Activated CD4-positive, alpha-beta T cell treated with anti-CD3 and anti-CD28 coated beads, Interleukin-2, Interleukin-4, amounts not matched to agents 100 ng/mL and 50 ng/mL, durations not matched to agents 16 hours and 8 hours (primary cell): ENCODE data around the gene PDK2.
A peak's percentile ranks its signal among the peaks of the same experiment; 100 is the strongest.

ENCODE experiments used
- DNase-seq: peaks from one replicate; pipeline ENCODE4 v3.0.0-alpha.2; 2020; ENCODE audit warnings: low spot score

Gene PDK2

DNA sequence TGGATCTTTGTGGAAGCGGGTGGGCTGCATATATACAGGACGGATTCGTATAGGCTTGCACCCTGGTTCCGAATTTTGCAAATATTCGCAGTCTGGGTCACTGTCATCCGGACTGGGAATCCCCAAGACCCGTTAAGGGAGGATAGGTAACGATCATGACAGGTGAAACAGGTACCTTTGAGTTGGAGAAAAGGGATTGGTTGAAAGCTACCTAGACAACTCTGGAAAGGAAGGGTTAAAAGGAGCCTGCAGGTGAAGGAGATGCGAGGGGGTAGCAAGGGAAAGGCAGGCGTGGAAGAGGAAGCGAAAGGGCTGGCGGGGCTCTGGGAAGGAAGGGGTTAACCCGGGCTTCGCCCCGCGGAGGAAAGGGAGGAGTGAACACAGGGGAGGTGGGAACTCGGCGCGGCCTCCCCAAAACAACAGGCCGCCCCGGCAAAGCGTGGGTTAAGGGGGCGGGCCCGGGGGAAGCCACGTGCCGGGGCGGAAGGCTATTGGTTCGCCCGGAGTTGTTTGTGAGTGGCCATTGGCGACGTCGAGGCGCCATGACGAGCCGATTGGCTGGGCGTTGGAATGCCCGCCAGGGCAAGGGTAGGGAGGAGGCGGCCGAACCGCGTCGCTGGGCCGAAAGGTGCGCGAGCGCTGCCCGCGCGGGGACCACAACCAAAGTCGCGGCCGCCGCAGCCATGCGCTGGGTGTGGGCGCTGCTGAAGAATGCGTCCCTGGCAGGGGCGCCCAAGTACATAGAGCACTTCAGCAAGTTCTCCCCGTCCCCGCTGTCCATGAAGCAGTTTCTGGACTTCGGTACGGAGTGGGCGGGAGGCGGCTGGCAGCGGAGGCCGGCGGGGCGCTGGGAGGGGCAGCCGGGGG, at the start of gene PDK2:
Gene PDK2 (plus strand): TSS at position 599 of the 867 bp plus-strand sequence. CDS start 85 bp downstream, at position 684.
- DNase-seq, result peak; percentile 94

DNA sequence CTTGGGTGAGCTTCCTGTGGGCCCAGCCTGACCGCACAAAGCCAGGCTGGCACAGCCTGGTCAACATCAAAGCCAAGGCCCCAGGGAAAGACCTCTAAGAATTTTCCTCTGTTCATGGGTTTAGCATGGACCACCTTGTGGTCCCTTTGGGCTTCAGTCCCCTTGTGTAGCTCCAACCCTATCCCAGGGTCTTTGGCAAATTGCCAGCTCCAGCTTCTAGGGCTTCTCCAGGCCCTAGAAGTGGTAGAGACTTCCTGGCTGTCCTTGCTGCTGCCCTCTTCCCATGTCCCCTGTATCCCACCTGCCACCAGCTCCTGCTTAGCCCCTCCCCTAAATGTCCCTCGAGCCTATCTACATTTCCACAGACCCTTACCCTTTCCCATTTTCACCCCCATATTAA, 49.0 kb upstream of the PDK2 start:
- no peak for DNase-seq

DNA sequence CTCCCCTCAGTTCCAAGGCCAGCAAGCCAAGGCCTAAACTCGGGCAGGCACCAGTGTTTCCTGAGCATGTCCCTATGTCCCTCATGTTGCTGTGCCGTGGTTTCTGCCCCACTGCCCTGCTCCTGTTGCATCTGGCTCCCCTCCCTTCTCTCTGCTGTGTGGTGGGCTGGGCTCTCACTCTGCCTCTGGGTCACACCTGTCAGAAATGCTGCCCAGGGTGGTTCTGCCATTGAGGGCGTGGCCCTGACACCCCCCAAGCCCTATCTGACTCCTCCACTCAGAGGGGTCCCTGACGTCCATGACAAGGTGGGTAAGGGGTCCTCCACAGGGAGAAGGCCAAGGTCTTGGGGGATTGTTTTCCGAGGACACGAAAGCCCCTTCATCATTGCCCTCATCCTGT, 48.5 kb upstream of the PDK2 start:
- DNase-seq, result no peak

DNA sequence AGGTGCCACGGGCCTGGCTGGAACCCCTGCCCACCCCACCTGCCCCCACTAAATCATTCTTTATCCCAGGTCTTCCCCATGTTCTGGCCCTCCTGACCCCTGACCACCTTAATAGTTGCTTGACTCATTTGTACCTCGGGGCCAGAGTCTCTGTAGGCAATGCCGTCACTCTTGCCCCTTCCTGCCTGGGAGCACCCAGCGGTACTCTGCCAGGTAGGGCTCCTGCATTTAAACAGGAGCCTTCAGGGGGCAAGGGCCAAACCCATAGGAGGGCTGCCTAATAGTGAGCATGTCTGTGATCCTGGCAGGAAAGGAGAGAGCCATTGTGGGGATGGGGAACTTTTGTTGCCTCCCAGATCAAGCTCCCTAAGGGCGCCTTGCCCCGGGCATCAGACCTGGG, 48.1 kb upstream of the PDK2 start:
- DNase-seq, result no peak

DNA sequence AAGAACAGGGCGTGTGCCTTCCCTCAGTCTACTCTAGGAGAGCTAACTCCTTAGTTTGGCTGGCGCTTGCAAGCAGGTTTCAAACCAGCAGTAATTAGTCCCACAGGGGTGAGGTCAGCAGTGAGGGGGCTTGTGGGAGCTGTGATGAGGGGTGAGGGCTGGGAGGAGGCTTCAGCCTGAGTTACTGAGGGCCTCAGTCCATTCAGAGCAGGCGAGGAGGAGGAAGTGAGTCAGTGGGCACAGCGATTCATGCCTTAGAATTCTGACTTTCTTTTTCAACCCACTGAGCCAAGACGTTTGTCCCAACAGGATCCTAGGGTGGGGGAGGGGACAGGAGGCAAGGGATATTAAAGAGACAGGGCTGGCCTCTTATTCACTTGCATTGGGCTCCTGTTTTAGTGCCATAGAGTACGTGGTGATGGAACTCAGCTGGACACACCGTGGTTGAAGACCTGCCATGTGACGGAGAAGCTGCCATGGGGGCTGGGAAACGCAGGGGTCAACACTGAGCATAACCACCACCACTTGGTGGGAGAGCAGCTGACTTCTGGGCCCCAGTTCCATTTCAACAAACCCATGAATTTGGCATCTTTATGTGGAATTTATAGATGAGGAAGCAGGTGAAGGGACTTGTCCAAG, 47.5 kb upstream of the PDK2 start:
- DNase-seq, result peak; percentile 8

DNA sequence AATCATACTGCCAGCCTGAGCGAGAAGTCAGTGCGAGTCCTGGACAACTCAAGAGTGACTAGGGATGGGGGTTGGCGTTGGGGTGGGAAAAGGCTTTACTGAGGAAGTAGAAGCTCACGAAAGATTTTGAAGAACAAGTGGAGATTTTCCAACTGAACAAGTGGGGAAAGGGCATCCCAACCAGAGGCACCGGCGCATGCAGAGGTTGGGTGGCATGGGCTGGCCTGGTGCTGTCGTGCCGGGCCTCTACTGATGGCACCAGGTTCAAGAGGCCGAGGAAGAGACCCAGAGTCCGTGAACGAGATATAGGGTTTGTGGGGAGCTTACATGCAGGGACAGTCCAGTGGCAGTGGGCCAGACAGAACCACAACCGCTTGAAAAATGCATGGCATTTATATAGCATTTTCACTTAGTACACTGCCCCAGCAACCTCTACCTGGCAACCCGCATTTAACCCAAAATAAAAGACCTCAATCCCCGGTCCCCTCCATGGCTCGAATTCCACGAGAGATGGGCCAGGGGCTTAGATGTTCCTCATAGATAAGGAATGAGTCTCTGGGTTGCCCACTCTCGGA, 46.9 kb upstream of the PDK2 start:
- DNase-seq, result no peak

DNA sequence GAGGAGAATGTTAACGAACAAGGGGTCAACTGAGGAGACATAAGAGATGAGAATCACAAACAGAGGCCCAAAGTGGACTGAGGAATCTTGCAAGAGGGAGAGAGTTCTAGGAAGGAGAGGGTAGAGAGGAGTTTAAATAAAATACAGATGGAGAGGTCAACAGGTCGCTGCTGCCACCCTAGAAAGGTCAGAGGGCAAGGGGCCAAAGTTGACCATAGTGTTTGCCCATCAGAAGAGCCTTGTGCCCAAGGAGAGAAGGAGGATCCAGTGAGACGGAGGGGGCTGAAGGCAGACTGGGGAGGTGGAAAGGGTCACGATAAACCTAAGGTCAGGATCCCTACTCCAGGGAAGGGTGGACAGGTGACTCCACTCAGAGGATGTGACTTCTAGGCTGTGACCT, 46.2 kb upstream of the PDK2 start:
- DNase-seq, result no peak

DNA sequence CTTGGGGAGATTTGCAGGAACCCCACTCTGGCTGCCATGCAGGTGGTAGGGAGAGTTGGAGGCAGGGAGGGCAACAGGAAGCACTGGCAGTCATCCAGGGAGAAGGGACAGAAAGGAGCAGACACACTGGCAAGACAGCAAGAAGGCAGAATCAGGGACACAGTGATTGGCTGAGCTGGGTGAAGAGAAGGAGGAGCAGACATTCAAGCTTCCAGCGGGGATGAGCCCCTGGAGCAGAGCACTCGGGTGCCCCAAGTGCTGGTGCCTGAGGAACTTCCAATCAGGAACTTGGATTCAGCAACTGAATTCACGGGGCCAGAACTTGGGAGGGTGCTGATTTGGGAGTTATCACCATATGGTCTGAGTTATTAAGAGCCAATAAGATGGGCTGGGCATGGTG, 45.5 kb upstream of the PDK2 start:
- DNase-seq, result no peak

DNA sequence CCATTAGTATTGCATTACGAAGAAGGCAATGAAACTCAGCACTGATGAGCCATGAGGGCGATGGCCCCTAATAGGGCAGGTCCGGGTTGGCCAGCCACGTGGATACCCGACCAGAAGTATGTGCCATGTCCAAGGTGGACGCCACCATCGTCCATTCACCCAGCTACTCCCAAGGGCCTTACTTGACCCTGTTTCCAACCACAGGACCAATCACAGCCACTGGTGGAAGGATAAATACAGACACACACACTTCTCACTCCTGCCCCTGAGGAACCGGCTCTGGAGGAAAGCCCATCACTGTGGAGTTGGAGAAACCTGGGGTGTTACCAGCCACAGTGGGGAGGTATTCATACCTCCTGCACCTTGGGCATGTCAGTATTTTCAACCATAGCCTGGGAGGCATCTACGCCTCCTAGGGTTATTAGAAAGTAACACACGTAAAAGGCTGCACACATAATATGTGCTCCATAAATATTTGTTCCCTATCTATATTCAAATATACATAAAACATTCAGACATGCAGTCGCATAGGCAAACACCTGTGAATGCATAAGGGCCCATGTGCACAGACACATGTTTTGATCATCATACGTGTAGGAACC, 44.6 kb upstream of the PDK2 start:
- no peak for DNase-seq

DNA sequence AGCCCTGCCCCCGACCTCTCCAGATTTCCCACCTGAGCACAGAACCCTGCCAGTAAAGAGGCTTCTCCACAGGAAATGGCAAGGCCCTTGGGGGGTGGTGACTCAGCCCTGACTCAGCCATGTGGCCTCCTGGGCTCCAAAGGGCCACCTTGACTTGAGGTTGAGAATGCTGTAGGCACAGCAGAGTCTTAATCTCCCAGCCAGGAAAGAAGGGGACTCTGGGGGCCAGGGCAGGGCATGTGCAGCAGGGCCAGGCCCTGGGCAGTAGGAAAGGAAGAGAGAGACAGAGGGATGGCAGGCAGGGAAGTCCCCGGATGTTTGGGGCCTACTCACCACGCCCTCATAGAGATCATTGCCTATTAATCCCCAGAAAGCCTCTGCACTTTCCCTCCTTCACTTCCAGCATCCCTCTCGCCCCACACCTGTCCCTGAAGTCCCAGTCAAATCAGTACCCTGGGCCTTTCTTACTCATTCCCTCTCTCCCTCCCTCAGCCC, 44.0 kb upstream of the PDK2 start:
- peak; percentile 81 for DNase-seq

DNA sequence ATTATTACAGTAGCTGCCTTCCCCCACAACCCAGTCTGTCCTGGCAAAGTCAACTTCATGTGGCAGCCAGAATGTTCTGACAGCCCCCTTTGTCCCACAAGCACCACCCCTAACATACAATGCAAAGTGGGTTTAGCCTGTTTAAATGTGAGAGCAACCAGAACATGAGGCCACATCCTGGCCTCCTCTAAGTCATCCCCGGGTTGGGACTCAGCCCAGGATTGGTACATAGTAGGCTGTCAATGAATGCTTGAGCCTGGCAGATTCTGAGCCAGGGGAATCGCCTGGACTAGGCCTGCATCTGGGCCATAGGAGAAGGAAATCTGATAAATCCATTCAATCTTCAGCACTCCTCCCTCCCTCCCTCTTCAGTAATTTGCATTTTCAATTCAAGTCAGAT, 43.5 kb upstream of the PDK2 start:
- no peak for DNase-seq

DNA sequence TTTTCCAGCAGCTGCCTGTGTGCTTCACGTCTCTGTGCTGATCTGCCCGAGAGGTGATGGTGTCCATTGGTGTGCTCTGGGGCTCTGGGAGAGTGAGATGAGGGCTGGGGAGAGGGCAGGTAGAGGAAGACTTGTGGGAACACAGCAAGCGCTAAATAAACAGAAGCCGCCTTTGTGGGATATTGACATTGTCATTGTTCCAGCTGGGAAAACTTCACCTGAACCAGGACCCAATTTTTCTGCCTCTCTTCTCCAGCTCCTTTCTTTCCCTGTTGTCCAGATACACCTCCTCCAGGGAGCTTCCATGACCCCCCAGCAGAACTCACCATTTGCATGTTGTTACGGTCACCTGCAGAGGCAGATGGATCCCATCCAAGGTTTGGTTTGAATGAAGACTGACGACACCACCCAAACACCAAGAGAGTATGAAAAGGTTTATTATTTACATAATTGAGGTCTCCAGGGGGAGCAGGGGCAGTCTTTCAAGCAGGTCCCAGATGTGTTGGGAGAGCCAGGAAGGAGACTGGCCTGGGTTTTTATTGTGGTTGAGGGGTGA, 42.8 kb upstream of the PDK2 start:
- DNase-seq, result no peak

DNA sequence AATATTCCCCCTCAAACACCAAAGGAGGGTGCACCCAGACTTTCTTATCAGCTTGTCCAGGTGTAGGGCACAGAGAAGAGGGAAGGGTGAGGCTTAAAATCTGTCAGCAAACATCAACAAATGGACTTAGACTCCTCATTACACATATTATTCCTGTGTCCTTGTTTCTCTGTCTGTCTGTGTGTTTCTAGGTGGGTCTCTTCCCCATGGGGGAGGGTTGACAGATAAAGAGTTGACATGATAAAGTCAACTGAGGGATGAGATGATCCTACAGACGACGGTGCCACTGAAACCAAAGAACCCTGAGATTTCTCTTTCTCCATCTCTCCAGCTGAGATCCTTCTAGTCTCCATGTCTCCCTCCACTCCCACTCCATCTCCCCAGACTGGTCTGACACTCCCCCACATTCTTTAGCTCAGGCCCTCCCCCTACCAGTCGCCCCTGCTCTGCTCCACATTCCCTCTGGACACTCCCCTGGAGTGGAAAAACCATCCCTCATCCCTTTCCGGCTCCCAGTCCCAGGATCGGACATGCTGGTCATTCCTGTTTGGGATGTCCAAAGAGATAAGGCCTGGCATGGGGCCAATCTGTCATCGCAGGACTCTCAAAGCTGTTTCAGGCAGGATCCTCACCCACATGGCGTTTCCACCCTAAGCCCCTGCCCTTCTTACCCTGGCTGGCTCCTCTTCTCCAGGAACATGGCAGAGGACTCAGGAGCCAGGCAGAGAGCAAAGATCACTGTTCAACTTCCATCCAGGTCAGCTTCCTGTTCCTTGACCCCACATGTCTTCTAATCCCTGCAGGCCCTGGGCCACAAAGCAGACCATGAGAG, 42.1 kb upstream of the PDK2 start:
- DNase-seq, result no peak

DNA sequence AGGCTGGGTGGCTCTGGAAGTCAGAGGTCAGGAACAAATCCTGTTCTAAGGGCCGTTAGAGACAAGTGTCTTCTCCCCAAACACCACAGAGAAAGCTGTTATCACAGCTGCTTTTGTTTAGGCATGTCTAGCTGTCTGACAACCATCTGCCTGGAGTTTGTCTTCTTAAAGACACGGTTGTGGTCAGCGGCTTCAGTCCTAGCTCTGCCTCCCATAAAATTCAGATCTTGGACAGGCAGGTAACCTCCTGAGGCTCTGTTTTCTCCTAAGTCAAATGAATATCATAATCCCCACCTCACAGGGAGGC, 41.5 kb upstream of the PDK2 start:
- no peak for DNase-seq

DNA sequence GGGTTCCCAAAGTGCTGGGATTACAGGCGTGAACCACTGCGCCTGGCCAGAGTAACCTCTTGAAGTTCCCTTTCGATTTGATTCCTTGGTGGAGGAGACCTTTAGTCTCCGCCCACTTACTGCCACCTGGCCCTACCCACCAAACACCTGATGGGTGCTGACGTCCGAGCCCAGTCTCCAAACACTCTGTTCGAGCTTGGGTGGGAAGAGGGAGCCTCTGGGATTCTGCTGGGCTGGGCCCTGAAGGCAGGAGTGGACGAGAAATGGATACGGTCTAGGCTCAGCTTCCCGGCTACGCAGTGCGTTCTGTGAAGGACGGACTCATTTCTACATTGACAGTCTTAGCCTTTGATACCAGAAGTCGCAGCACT, 40.1 kb upstream of the PDK2 start:
- DNase-seq, result peak; percentile 5

DNA sequence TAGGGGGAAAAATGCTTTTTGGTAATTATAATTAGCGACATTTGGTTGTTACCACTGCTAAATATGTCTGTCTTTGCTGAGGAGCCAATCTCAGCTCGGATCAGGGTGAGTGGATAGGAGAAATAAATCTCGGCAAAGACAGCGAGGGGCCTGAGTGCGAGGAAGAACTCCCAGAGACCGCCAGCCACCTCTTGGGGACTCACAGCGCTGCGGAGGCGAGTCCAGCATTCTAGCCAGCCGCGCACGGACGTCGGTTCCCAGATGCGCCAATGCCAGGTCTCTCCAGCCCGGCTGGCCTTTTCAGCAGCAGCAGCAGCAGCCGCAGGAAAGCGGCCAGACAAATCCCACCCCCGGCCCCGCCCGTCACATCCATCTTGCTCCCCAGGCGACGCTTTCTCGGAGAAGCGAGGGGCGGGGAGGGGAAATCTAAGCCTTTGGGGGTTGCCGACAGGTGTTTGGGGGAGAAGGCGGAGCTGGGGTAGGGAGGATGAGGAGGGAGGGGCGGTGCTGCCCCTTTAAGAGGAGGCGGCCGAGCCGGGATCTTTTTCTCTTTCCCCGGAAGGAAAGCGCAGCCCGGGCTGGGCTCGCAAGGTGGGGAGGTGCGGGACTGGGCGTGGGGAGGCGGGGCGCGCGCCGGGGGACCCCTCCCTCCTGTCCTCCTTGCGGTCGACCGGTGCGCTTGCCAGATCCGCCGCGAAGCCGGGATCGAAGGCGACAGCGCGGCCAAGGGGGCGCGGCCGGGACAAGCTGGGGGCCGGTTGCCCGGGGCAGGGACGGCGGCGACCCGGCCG, 39.5 kb upstream of the PDK2 start, which contains the start of gene ITGA3:
Gene ITGA3 (plus strand): TSS at position 685 of the 791 bp plus-strand sequence. CDS start 330 bp downstream, outside the sequence.
- peak; percentile 63 for DNase-seq

DNA sequence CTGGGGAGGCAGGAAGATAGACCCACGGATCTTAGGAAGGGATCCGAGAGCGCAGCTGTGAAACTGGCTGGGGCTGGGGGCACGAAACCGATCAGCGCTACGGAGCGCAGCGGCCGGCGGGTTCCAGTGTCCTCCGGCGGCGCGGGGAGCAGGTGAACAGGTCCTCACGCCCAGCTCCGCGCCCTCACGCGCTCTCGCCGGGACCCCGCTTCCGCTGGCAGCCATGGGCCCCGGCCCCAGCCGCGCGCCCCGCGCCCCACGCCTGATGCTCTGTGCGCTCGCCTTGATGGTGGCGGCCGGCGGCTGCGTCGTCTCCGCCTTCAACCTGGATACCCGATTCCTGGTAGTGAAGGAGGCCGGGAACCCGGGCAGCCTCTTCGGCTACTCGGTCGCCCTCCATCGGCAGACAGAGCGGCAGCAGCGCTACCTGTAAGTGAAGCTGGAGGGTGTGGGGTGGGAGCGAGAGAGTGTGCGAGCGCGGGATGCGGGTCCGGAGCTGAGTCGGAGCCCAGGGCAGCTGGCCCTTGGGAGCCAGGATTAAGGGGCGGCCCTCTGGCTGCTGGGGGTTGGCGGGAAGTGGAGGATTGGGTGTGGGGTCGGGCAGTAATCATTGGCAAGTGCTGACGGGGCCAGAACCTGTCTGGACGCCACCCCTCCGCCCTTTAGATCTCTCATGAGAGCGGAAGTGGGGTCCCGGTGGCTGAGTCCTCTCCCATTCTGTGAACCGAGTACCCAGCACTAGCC, 38.8 kb upstream of the PDK2 start:
- DNase-seq, result peak; percentile 68

DNA sequence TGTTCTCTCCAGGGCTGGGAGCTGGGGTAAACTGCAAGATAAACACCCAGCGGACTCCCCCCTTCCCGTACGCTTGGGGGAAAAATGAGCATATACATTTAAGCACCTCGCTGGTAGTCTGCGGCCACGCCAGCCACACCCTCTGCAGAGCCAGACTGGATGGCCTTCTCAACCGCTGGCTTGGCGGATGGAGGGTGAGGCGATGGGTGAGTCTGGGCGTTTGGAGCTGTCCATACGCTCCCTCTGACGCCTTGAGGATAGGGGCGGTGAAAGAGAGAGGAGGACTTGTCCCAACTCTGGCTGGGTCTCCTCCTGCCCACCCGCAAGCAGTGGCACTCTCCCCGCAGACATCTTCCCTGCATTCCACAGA, 38.2 kb upstream of the PDK2 start:
- DNase-seq, result no peak

DNA sequence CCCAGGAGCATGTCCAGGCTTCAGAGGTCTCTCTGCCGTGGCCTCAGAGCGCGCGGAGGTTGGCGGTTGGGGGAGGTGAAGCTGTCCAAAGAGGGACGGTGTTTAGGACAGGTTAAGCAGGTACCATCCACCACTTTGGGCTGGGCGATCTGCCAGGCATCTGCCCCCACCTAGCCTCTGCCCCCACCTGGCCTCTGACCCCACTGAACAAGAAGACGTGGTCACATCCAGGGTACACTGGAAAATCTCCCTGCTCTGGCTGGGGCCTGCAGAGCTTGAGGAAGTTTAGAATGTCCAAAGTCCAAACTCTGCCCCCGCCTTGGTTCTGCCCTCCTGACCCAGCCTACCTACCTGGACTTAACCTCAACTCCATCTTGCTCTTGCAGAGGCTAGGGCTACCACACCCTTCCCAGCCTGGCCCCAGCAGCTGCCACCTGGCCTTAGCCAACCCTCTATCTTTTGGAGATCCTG, 37.6 kb upstream of the PDK2 start:
- no peak for DNase-seq
